HFFc6 (cell line): ENCODE measurements around the gene BRCA2. TPM values are rescaled to one million over a fixed set of nuclear protein-coding genes. Genes with fewer than 3 reads are reported as not detected.

ENCODE experiments used
- DNase-seq: peaks from one replicate; pipeline ENCODE4 v3.0.0-alpha.2; 2018
- H3K27ac Mint-ChIP-seq: 2 replicates; pipeline ENCODE4 v1.8.0; 2020; ENCODE audit warnings: mild to moderate bottlenecking, mixed read lengths
- H3K27me3 Mint-ChIP-seq: 2 replicates; pipeline ENCODE4 v1.8.0; 2021; ENCODE audit warnings: mild to moderate bottlenecking, moderate library complexity, mixed read lengths; ENCODE audit not compliant: insufficient read depth
- H3K36me3 Mint-ChIP-seq: 2 replicates; pipeline ENCODE4 v1.8.0; 2021; ENCODE audit warnings: low read depth, mixed read lengths
- H3K4me1 Mint-ChIP-seq: 2 replicates; pipeline ENCODE4 v1.8.0; 2020; ENCODE audit warnings: low read depth, mixed read lengths
- H3K4me3 Mint-ChIP-seq: 2 replicates; pipeline ENCODE4 v1.8.0; 2020; ENCODE audit warnings: mild to moderate bottlenecking, moderate library complexity, mixed read lengths
- H3K9me3 Mint-ChIP-seq: 2 replicates; pipeline ENCODE4 v1.8.0; 2020; ENCODE audit warnings: mild to moderate bottlenecking, mixed read lengths
- total RNA-seq, 6 experiments: library from RNA; stranded (reverse); fragmentation: NEBNext Ultra II Directional; extraction: Animal tissue kit (Norgen Biotek cat#: 25700); gene quantifications; 2 replicates in 1 of 6; 3 replicates in 5 of 6; pipeline ENCODE4 v1.2.3, GENCODE V29; 2021
- TF ChIP-seq, protein P1 (sequence below): fragments of 200-600 bp; sonication (generic); IDR thresholded peaks from 2 replicates; pipeline ENCODE4 v1.5.0; 2021; ENCODE audit warnings: antibody characterized with exemption, mild to moderate bottlenecking

Gene BRCA2
- total RNA-seq, 6 experiments from 2014 or later: 4.0 to 8.4 (median 8.2) TPM

DNA sequence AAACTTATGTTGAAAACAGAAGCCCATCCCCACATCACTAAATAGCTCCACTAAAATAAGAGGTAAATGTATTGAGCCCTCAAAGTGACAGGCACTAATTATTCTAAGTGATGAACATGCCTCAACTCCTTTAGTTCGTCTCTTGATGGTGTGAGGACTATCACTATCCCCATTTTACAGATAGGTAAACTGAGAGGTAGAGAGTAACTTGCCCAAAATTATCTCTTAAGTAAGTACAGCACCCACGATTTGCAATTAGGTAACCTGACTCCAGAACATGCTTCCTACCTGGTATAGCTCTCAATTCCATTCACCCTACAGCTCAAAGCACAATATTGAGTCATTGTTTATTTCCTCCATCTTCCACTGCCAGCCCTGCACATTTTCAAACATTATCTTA is 12.8 kb upstream of the BRCA2 start:
- no peak overlapping the region for H3K4me3 Mint-ChIP-seq
- TF ChIP-seq, protein P1, sequence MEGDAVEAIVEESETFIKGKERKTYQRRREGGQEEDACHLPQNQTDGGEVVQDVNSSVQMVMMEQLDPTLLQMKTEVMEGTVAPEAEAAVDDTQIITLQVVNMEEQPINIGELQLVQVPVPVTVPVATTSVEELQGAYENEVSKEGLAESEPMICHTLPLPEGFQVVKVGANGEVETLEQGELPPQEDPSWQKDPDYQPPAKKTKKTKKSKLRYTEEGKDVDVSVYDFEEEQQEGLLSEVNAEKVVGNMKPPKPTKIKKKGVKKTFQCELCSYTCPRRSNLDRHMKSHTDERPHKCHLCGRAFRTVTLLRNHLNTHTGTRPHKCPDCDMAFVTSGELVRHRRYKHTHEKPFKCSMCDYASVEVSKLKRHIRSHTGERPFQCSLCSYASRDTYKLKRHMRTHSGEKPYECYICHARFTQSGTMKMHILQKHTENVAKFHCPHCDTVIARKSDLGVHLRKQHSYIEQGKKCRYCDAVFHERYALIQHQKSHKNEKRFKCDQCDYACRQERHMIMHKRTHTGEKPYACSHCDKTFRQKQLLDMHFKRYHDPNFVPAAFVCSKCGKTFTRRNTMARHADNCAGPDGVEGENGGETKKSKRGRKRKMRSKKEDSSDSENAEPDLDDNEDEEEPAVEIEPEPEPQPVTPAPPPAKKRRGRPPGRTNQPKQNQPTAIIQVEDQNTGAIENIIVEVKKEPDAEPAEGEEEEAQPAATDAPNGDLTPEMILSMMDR: no peak
- no peaks in the 10 kb centered on the region for H3K36me3 Mint-ChIP-seq
- H3K9me3 Mint-ChIP-seq: no peaks in the 10 kb centered on the region
- peaks cover 13% of the 10 kb centered on the region for H3K27me3 Mint-ChIP-seq
- no peaks in the 10 kb centered on the region for H3K4me1 Mint-ChIP-seq
- no peak for DNase-seq
- H3K27ac Mint-ChIP-seq: no peak overlapping the region

DNA sequence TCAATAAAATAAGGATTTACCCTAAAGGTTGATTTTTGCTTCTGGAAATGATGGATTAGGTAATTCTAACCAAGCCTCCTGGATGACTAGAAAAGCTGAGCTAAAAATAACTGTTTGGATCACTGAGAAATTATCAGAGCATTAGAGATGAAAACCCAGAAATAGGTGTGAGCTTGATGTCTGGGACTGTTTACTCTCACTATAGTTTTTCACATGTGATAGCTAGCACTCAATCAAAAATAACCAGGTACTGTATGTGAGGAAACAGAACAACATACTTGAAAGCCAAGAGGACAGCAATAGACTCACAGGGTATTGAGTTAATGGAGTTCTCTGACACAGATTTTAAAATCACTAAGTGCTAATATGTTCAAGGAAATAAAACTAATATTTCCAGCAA is 9.7 kb upstream of the BRCA2 start:
- no peaks in the 10 kb centered on the region for H3K36me3 Mint-ChIP-seq
- no peak overlapping the region for H3K4me3 Mint-ChIP-seq

DNA sequence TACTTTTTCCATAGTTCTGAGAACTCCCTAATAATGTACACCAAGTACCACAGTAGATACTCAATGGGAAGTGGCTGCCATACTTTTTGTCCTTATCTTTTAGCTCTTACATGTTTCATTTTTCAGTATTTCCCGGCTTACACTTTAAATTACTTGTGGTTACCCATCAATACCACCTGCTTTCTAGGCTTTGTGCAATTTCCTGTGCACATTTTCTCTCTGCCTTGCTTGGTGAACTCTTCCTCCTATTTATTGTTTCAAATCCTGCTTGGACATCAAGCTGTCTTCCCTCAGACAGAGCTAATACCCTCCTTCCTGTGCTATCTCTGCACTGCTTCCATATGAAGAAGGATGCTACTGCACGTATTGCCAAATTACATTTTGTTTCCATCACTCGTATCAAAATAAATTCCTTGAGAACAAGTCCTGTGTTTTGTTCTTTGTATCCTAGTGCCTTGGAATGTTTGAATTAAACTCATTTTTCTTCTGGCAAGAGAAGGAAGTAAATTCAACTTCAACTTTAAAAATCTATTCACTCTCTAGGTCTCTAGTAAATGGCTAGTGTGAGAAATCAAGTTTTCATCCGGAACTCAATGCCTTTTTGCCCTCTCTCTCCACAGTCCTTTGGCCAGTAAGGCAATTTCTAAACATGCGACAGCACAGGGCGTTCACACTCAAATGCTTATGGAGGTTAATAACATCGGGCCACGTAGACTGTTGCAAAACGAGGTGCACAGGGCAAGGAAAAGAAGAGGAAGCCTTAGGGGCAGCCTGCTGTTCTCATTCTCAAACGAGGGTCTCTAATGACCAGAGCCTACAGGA is 5.8 kb upstream of the BRCA2 start:
- TF ChIP-seq, protein P1: no peak
- H3K4me3 Mint-ChIP-seq: peak overlapping the region; percentile 52
- peaks cover 16% of the 10 kb centered on the region for H3K4me1 Mint-ChIP-seq
- peak overlapping the region; percentile 32; the same call in 1 of the 2 replicates for H3K27ac Mint-ChIP-seq
- H3K9me3 Mint-ChIP-seq: no peaks in the 10 kb centered on the region
- no peak for DNase-seq
- H3K27me3 Mint-ChIP-seq: peaks cover 4% of the 10 kb centered on the region
- H3K36me3 Mint-ChIP-seq: no peaks in the 10 kb centered on the region

More for the DNA sequence above, 9.7 kb upstream of the BRCA2 start:
- peaks cover 4% of the 10 kb centered on the region for H3K27me3 Mint-ChIP-seq
- H3K9me3 Mint-ChIP-seq: no peaks in the 10 kb centered on the region
- peaks cover 14% of the 10 kb centered on the region for H3K4me1 Mint-ChIP-seq
- H3K27ac Mint-ChIP-seq: no peak overlapping the region
- TF ChIP-seq, protein P1: no peak
- no peak for DNase-seq

DNA sequence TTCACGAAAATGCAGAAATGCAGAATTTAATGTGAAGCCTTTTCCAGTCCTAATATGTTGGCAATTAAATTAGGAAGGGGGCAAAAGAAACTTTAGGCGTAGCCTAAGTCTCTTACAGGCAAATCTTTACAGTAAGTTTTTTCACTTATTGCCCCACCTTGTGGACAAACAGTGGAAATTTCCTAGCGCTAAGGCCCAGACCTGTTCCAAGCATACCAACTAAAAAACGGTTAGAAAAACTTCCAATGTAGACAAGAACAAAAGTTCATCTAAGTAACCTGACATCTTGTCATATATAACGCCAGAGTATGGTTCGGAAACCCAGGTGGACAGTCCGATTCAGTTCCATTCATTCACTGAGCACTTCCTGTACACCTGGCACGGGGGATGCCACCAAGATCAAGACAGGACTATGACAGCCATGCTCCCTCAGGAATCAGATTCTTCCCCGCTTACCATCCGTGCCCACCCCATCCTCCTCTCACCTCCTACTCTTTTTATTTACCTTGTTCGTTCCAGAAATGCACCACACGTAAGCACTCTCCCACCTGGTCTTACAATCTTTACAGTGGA is 5.1 kb upstream of the BRCA2 start:
- Mint-ChIP-seq H3K27me3 (peaks cover 4% of the 10 kb centered on the region), H3K4me1 (peaks cover 23% of the 10 kb centered on the region), H3K27ac (peak overlapping the region; percentile 32; the same call in 1 of the 2 replicates), H3K4me3 (peak overlapping the region; percentile 52), H3K9me3 (no peaks in the 10 kb centered on the region; the same call in 1 of the 2 replicates), H3K36me3 (no peaks in the 10 kb centered on the region)
- TF ChIP-seq, protein P1: peak; percentile 90
- DNase-seq: peak; percentile 74

DNA sequence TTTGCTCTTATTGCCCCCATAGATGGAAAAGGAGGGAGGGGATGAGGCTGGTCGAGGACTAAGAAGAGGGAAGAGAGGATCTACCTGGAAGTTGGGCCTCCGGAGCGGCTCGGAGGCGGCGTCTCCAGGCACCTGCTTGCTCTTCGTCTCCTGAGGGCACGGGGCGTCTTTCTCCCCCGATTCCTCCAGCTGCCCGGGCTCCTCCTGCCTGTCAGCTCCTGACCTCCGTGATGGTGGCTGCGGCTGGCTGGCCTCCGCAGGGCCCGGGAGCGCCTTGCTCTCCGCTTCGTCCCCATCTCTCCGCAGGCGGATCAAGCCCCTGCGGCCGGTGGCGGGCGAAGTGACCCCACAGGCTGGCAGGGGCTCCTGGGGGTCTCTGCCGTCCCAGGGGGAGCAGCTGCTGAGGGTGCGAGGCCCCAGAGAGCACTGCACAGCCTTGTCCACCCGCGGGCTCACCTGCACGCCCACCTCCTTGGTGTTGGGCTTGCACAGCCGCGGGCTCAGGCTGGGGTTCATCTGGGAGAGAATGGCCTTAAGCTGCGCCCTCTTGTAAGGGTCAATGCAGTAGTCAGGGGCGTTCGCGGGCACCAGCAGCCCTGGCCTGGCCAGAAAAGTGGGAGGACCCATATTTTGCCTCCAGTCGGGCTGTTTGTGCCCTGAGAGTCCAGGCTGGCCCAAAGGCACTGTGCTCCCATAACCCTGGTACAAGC is 4.0 kb upstream of the BRCA2 start:
- H3K4me3 Mint-ChIP-seq: no peak overlapping the region
- no peak for DNase-seq
- no peaks in the 10 kb centered on the region; the same call in 1 of the 2 replicates for H3K9me3 Mint-ChIP-seq
- TF ChIP-seq, protein P1: no peak
- no peak overlapping the region for H3K27ac Mint-ChIP-seq
- peaks cover 2% of the 10 kb centered on the region; the same call in 1 of the 2 replicates for H3K27me3 Mint-ChIP-seq
- no peaks in the 10 kb centered on the region for H3K36me3 Mint-ChIP-seq
- H3K4me1 Mint-ChIP-seq: peaks cover 27% of the 10 kb centered on the region
